Measurements from ENCODE around the gene TEKT4. TPM values are rescaled to one million over a fixed set of nuclear protein-coding genes. Genes with fewer than 3 reads are reported as not detected.
"Not testable (repeated sequence)": the region's sequence is repeated elsewhere in the genome, so short reads cannot be mapped to it uniquely, and the experiment has no call there.

TEKT4 gene, protein sequence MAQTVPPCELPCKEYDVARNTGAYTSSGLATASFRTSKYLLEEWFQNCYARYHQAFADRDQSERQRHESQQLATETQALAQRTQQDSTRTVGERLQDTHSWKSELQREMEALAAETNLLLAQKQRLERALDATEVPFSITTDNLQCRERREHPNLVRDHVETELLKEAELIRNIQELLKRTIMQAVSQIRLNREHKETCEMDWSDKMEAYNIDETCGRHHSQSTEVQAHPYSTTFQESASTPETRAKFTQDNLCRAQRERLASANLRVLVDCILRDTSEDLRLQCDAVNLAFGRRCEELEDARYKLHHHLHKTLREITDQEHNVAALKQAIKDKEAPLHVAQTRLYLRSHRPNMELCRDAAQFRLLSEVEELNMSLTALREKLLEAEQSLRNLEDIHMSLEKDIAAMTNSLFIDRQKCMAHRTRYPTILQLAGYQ
- total RNA-seq = 0.27 and 0.29 TPM in 2 replicates

DNA sequence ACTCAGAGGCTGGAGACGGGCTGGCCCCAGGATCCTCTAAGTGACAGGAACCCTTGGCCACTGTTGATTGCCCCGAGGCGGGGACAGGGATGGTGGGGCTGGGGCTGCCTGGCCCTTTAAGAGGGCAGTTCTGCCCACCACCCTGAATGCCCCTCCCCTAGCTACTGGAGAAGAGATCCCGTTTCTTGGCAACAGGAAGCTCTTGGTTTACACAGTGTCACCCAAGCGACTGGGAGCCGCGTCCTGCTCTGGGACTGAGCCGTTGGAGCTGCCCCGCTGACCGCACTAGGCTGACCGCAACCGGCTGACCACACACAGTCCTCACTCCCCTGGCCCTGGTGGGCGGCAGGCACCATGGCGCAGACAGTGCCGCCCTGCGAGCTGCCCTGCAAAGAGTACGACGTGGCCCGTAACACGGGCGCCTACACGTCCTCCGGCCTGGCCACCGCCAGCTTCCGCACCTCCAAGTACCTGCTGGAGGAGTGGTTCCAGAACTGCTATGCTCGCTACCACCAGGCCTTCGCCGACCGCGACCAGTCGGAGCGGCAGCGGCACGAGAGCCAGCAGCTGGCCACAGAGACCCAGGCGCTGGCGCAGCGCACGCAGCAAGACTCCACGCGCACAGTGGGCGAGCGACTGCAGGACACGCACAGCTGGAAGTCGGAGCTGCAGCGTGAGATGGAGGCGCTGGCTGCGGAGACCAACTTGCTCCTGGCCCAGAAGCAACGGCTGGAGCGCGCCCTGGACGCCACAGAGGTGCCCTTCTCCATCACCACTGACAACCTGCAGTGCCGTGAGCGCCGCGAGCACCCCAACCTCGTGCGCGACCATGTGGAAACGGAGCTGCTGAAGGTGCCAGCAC is at the start of gene TEKT4:
Gene TEKT4, plus strand, starts transcription at position 205 of the 862 bp plus-strand sequence. Its CDS starts 150 bp downstream, at position 355.
- intact Hi-C loops (cut with micrococcal nuclease) = loop anchor here (10.0 kb wide), 1 partner anchor 83 kb away; no protein-coding TSS in a partner anchor
- no peak for DNase-seq (ENCODE audit: low spot score)
- H3K27me3 Mint-ChIP-seq (ENCODE audit: insufficient read depth) = peaks cover 2% of the 10 kb centered on the region

DNA sequence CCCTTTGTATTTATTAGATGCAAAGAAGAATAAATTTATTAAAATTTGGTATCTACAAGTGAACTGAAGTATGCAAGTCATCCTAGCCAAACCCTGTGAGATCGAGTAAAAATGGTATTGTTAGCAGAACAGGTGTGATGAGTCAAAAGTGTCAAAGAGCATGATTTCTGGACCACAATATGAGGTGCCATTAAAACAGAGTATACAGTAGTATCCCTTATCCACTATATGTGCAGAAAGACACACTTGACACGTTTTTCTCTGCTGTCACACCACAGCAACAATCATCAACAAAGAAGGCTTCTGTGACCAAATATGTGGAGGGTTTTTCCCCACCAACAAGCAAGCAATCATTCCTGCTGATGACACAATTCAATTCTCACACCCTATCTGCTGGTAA is 32.0 kb upstream of the TEKT4 start:
- DNase-seq (ENCODE audit: low spot score); H3K36me3 Mint-ChIP-seq (ENCODE audit: low read depth); H3K27ac Mint-ChIP-seq; H3K9me3 Mint-ChIP-seq; H3K4me3 Mint-ChIP-seq; intact Hi-C loops (cut with micrococcal nuclease); H3K27me3 Mint-ChIP-seq (ENCODE audit: insufficient read depth); H3K4me1 Mint-ChIP-seq (ENCODE audit: low read depth): not testable (repeated sequence)

More for the DNA sequence above, at the start of gene TEKT4:
- Mint-ChIP-seq H3K4me3 (no peak within 1 kb of the TSS), H3K27ac (no peak within 1 kb of the TSS), H3K4me1 (ENCODE audit: low read depth) (no peaks in the 10 kb centered on the region), H3K36me3 (ENCODE audit: low read depth) (no peaks in the 10 kb centered on the region), H3K9me3 (no peaks in the 10 kb centered on the region)

DNA sequence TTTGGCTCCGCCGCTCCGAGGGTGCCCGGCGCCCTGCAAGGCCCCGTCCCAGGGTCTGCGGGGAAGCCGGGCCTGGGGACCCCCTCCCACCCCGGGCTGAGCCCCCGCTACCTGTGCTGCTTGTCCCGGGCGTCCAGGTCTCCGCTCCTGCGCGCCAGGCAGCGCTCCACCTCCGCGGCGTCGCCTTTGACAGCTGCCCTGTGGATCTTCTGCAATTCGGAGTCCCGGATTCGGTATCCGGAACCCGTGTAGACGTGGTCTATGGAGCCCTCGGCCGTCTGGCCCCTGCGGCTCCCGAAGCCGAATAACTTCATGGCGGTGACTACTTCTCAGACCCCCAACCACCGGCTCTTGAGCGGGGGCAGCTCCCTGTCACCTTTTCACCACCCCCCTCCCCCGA is 14.4 kb upstream of the TEKT4 start:
- H3K36me3 Mint-ChIP-seq (ENCODE audit: low read depth); H3K27ac Mint-ChIP-seq; intact Hi-C loops (cut with micrococcal nuclease); H3K4me1 Mint-ChIP-seq (ENCODE audit: low read depth); DNase-seq (ENCODE audit: low spot score); H3K9me3 Mint-ChIP-seq: not testable (repeated sequence)
- Mint-ChIP-seq H3K27me3 (ENCODE audit: insufficient read depth) (peaks cover 28% of the 10 kb centered on the region), H3K4me3 (peak overlapping the region; percentile 63)

DNA sequence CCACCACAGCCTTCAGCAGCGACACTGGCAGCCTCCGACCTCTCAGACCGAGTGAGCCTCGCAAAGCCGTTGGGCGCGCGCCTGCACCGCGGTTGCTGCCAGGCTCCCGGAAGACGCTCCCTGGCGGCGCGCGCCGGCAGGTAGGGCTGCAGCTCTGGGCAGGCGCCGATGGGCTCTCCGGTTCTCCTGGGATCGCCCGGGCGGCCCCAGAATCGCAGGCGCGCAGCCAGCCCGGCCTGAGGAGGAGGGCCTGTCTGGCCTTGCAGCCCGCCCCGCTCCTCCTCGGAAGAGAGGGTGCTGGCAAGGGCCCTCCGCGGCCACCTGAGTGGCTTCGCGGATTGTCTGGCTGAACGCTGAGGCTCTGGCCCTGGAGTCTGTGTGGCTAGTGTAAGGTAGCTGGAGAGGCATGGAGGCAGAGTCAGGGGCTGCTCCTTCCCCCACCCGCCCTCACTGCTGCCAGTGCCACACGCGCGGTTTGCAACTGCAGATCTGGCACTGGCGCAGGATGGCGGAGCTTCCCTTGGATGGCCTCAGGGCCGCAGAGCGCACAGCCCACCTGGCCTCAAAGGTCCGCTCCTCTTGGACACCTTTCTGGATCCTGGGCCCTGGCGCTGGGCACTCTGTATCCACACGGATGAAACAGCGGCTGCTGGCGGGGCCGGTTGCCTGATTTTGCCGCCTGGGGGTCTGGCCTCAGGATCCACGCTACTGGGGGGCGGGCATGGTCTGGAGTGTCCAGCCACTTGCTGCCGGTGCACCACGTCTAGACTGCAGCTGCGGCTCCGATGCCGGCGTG is 13.7 kb upstream of the TEKT4 start:
- peaks cover 35% of the 10 kb centered on the region for H3K27me3 Mint-ChIP-seq (ENCODE audit: insufficient read depth)
- H3K4me1 Mint-ChIP-seq (ENCODE audit: low read depth); H3K9me3 Mint-ChIP-seq; intact Hi-C loops (cut with micrococcal nuclease); DNase-seq (ENCODE audit: low spot score); H3K27ac Mint-ChIP-seq; H3K36me3 Mint-ChIP-seq (ENCODE audit: low read depth): not testable (repeated sequence)
- H3K4me3 Mint-ChIP-seq = peak overlapping the region; percentile 63

DNA sequence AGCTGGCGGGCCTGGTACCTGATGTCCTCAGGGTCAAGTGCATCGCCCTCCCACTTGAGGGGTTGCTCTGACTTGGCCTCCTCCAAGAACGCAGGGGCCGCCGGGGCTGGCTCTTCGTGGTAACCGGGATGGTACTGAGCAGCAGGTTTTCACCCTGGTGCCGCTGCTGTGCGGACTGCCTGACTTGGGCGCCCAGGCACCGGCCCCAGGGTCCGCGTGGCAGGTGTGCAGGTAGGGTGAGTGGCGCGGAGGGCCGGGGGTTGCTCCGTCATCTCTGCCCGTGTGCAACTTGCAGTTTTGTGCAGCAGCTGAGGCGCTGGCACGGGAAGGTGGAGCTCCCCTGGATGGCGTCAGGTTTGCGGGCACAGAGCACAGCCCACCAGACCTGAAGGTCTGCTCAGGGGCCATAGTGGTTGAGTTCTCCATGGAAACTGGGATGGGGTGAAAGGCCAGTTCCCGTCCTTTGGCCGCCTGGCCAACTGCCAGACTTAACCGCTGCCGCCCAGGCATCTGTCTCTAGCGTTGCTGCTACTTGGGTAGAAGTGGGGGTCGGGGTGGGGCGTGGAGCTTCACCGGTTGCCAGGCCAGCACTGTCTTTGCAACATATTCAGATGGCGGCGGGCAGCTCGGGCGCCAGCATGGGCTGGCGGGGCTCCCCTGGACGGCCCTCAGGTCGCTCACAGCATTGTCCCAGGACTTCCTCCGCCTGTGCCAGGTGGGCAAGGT is 12.9 kb upstream of the TEKT4 start:
- DNase-seq (ENCODE audit: low spot score); H3K4me1 Mint-ChIP-seq (ENCODE audit: low read depth); intact Hi-C loops (cut with micrococcal nuclease); H3K4me3 Mint-ChIP-seq; H3K9me3 Mint-ChIP-seq; H3K36me3 Mint-ChIP-seq (ENCODE audit: low read depth); H3K27ac Mint-ChIP-seq: not testable (repeated sequence)
- peaks cover 42% of the 10 kb centered on the region for H3K27me3 Mint-ChIP-seq (ENCODE audit: insufficient read depth)

DNA sequence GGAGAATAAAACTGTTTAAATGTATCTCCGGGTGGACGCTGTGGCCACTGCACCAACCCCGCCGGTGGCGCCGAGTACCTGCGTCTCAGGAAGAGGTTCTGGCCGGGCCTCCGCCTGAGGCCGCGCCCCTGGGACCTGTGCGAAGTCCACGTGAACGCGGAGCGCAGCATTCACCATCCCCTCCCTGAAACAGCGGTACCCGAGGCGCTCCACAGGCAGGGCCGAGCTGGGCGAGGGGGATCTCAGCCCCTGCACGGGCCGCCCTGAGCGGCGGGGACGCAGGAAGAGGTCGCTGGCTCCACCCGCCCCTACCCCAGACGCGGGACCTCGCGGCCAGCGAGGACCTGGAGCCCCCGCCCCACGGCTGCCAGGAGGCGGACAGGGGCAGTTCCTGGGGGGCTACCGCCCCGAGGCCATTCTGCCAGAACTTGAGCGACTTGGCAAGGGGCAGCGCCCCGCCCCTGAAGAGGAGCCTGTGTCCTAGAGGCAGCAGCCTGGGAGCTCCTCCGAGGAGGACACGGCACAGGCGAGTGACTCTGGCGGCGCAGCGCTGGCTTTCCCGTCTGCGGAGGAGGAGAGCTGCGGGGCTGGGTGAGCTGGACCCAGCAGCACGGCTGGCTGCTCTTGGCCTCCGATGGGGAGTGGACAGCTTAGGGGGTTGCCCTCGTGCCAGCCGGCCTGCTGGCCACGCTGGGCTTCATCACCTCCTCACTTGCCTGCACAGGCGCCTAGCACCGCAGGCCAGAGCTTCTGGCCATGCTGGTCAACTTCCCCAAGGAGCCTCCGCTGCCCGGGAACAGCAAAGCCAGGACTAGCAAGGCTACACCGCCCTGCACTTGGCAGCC is 9.7 kb upstream of the TEKT4 start:
- H3K9me3 Mint-ChIP-seq = no peaks in the 10 kb centered on the region
- H3K36me3 Mint-ChIP-seq (ENCODE audit: low read depth) = no peaks in the 10 kb centered on the region
- no peaks in the 10 kb centered on the region for H3K4me1 Mint-ChIP-seq (ENCODE audit: low read depth)
- no peak overlapping the region for H3K4me3 Mint-ChIP-seq
- H3K27me3 Mint-ChIP-seq (ENCODE audit: insufficient read depth) = peaks cover 57% of the 10 kb centered on the region
- H3K27ac Mint-ChIP-seq = no peak overlapping the region
- intact Hi-C loops (cut with micrococcal nuclease) = no loop called here
- no peak for DNase-seq (ENCODE audit: low spot score)

DNA sequence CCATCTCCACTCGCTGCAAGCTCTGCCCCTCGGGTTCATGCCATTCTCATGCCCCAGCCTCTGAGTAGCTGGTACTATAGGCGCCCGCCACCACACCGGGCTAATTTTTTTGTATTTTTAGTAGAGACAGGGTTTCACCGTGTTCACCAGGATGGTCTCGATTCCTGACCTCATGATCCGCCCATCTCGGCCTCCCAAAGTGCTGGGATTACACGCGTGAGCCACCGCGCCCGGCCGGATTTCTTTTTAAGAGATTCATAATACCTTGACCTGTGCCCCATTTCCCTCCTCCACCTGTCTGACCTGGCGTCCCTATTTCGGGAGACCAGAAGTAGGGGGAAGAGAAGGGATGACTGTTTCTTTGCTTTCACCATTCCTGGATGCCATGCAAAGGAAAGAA is 8.3 kb upstream of the TEKT4 start:
- H3K9me3 Mint-ChIP-seq; H3K4me3 Mint-ChIP-seq; intact Hi-C loops (cut with micrococcal nuclease); H3K36me3 Mint-ChIP-seq (ENCODE audit: low read depth); H3K27ac Mint-ChIP-seq; H3K4me1 Mint-ChIP-seq (ENCODE audit: low read depth); DNase-seq (ENCODE audit: low spot score): not testable (repeated sequence)
- H3K27me3 Mint-ChIP-seq (ENCODE audit: insufficient read depth) = peaks cover 54% of the 10 kb centered on the region

DNA sequence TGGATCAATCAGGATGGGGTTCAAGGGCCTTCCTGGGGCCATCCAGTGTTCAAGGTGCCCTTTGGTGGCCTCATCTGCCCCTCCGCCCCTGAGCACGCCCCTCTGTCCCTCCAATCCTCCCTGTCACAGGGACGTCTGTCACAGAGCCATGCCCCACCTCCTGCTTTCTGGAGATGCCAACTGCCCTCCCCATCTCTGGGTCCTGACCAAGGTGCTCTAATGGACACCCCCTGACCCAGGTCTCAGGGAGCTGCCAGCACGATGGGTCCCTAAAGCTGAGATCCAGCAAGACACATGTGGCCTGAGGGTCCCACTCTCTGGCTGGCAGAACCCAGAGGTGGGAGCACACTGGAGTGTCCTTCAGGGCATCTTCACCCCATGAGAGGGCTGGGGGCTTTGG is 2.1 kb upstream of the TEKT4 start:
- H3K36me3 Mint-ChIP-seq (ENCODE audit: low read depth) = no peaks in the 10 kb centered on the region
- no peaks in the 10 kb centered on the region for H3K4me1 Mint-ChIP-seq (ENCODE audit: low read depth)
- H3K9me3 Mint-ChIP-seq = no peaks in the 10 kb centered on the region
- no peak for DNase-seq (ENCODE audit: low spot score)
- H3K4me3 Mint-ChIP-seq = no peak overlapping the region
- intact Hi-C loops (cut with micrococcal nuclease) = no loop called here
- H3K27me3 Mint-ChIP-seq (ENCODE audit: insufficient read depth) = peaks cover 16% of the 10 kb centered on the region
- H3K27ac Mint-ChIP-seq = no peak overlapping the region

DNA sequence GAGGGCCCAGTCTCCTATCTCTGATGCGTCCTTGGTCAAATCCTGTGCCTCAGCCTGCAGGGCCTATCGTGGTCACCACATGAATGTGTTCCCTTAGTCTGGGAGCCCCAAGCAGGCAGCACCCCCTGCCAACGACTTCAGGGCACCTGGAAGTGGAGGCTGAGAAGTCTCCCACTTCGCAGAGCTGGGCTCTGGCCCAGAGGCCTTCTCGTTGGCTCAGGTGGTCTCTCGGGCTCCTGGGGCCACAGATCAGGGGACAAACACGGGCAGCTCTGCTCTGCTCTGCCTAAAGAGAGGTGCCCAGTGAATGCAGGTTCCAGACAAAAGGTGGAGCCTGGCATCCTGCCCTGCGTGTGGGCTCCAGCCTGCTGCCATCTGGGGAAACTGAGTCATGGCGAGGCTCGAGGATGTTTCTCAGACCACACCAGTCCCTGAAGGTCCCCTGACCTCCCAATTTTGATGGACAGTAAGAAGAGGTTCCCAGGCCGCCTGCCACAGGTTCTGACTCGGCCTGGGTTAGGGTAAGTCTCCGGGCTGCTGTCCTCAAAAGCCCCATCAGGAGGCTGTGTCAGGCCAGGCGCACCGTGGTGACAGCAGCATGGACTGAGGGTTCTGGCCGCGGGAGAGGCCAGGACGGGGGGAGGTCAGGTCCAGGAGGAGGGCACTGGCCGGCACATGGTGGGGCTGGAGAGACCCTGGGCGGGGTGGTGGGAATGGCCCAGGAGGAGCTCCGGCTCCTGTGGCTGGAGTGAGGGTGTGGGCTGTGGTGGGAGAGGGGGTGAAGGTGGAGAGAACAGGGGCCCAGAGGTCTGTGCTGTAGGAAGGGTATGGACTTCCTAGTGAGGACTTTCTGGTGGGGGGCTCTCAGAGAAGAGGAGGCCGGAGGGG is 1.4 kb upstream of the TEKT4 start:
- peaks cover 10% of the 10 kb centered on the region for H3K27me3 Mint-ChIP-seq (ENCODE audit: insufficient read depth)
- no peaks in the 10 kb centered on the region for H3K36me3 Mint-ChIP-seq (ENCODE audit: low read depth)
- H3K4me1 Mint-ChIP-seq (ENCODE audit: low read depth) = no peaks in the 10 kb centered on the region
- H3K9me3 Mint-ChIP-seq = no peaks in the 10 kb centered on the region
- DNase-seq (ENCODE audit: low spot score) = no peak
- H3K4me3 Mint-ChIP-seq = no peak overlapping the region
- intact Hi-C loops (cut with micrococcal nuclease) = loop anchor here (10.0 kb wide), 1 partner anchor 85 kb away; no protein-coding TSS in a partner anchor
- no peak overlapping the region for H3K27ac Mint-ChIP-seq

DNA sequence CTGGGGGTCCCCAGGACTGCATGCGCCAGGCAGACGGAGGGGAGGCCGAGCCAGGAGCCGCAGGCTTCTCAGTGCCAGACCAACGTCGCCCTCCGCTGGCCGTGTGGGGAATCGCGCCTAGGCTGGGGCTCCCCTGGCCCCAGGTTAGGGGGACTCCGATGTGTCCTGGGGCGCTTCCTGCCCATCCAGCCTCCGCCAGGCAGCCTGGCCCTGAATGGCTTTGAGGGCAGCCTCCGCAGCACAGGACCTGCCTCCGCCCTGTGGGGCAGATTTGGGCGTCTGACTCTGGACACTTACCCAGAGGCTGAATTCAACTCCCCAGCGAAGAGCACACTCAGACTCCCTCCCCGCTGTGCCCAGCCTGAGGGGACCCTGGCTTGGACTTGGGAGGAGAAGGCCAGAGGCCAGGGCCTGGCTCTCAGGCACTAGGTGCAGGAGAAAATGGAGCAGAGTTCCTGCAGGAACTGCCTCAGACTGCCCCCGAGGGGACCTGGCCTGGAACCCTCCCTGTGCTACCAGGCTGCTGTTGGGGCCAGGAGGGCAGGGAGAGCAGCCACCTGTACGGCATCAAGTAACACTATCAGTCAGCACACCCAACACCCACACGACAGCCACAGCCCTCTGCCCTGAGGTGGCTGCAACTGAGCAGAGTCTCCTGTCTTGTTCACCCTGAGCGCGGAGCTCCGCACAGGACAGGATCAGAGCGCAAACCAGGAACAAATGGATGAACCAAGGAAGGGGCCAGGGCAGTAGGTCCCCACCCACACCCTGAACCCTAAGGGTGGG is 597 bp upstream of the TEKT4 start:
- H3K4me1 Mint-ChIP-seq (ENCODE audit: low read depth) = no peaks in the 10 kb centered on the region
- no peak for DNase-seq (ENCODE audit: low spot score)
- H3K4me3 Mint-ChIP-seq = no peak overlapping the region
- no peak overlapping the region for H3K27ac Mint-ChIP-seq
- no peaks in the 10 kb centered on the region for H3K36me3 Mint-ChIP-seq (ENCODE audit: low read depth)
- intact Hi-C loops (cut with micrococcal nuclease) = loop anchor here (10.0 kb wide), 1 partner anchor 84 kb away; no protein-coding TSS in a partner anchor
- peaks cover 6% of the 10 kb centered on the region for H3K27me3 Mint-ChIP-seq (ENCODE audit: insufficient read depth)
- H3K9me3 Mint-ChIP-seq = no peaks in the 10 kb centered on the region

Measured in activated T-helper 1 cell treated with anti-CD3 and anti-CD28 coated beads, Interleukin-12 subunit alpha, Interleukin-12 subunit beta, Interleukin-2, Interleukin-4 antibody, amounts not matched to agents 30 ng/mL and 10 ng/mL and 1 ng/mL, durations not matched to agents 14 hours and 24 hours and 36 hours (primary cell).